HCT116 (cell line): ENCODE measurements around the gene ELP1.

Source experiments
- EZH2 ChIP-seq: fragments of 200-600 bp; sonication (generic); IDR thresholded peaks from 2 replicates; pipeline ENCODE4 v1.6.1; 2017; ENCODE audit warnings: antibody characterized with exemption, mixed run types
- YY1 ChIP-seq: IDR thresholded peaks from 2 replicates; pipeline ENCODE4 v1.6.1; 2011; ENCODE audit warnings: low read length, low read depth, moderate library complexity, mild to moderate bottlenecking; ENCODE audit not compliant: insufficient replicate concordance; ENCODE audit errors: extremely low read depth
- TF ChIP-seq, protein P1 (sequence below), 3 experiments: fragments of 200-600 bp in 1 of 3; sonication (generic) in 1 of 3; IDR thresholded peaks in 2 of 3; conservative IDR thresholded peaks in 1 of 3; 2 replicates each; pipeline ENCODE4 v1.5.1; 2012 to 2017; ENCODE audit warnings: low read depth in 2 of 3, low read length in 2 of 3, antibody characterized with exemption in 1 of 3, borderline replicate concordance in 1 of 3, control low read depth in 1 of 3, mild to moderate bottlenecking in 1 of 3, mixed read lengths in 1 of 3, mixed run types in 1 of 3, moderate library complexity in 1 of 3; ENCODE audit not compliant: insufficient read depth in 1 of 3
- TF ChIP-seq, protein P2 (sequence below): IDR thresholded peaks from 2 replicates; pipeline ENCODE4 v1.6.1; 2012

DNA sequence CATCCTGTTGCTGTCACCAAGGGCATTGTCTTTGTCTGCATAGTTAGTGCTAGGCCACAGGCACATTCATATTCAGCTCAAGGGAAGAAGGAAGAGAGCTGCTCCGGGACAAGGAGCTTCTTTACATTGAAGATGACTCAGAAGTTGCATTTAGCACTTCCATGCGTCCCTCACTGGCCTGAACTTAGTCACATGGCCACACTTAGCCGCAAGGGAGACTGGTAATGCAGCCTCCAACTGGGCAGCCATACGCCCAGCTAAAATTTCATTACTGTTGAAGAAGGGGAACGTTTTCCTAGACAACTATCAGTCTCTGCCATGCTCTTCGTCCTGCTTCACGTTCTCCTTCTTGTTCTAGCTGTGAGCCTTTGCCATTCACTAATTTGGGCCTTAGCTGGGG is 98.1 kb downstream of the ELP1 start:
- TF ChIP-seq EZH2 (no peak), YY1 (no peak)
- TF ChIP-seq, protein P1, sequence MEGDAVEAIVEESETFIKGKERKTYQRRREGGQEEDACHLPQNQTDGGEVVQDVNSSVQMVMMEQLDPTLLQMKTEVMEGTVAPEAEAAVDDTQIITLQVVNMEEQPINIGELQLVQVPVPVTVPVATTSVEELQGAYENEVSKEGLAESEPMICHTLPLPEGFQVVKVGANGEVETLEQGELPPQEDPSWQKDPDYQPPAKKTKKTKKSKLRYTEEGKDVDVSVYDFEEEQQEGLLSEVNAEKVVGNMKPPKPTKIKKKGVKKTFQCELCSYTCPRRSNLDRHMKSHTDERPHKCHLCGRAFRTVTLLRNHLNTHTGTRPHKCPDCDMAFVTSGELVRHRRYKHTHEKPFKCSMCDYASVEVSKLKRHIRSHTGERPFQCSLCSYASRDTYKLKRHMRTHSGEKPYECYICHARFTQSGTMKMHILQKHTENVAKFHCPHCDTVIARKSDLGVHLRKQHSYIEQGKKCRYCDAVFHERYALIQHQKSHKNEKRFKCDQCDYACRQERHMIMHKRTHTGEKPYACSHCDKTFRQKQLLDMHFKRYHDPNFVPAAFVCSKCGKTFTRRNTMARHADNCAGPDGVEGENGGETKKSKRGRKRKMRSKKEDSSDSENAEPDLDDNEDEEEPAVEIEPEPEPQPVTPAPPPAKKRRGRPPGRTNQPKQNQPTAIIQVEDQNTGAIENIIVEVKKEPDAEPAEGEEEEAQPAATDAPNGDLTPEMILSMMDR (IDR thresholded peaks at IDR 0.05 in 2 of 3, conservative IDR thresholded peaks at IDR 0.05 in 1 of 3; ENCODE audit: borderline replicate concordance in 1 of 3, insufficient read depth in 1 of 3, low read depth in 2 of 3, low read length in 2 of 3) = no peak
- TF ChIP-seq, protein P2, sequence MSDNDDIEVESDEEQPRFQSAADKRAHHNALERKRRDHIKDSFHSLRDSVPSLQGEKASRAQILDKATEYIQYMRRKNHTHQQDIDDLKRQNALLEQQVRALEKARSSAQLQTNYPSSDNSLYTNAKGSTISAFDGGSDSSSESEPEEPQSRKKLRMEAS = no peak
